ENCODE measurements around the gene FOS.

The FOS gene

GRCh38 chr14:75260025-75260763 lies 18.4 kb upstream of the FOS start:
- no peak for TF ChIP-seq ARNTL (CRISPR knock-in tag; IDR thresholded peaks at IDR 0.05; ENCODE audit: borderline replicate concordance, low read depth)
- TF ChIP-seq RARB (CRISPR knock-in tag; IDR thresholded peaks at IDR 0.05) = no peak
- TF ChIP-seq ZFP30 (CRISPR knock-in tag; IDR thresholded peaks at IDR 0.05) = no peak
- TF ChIP-seq, protein P1, sequence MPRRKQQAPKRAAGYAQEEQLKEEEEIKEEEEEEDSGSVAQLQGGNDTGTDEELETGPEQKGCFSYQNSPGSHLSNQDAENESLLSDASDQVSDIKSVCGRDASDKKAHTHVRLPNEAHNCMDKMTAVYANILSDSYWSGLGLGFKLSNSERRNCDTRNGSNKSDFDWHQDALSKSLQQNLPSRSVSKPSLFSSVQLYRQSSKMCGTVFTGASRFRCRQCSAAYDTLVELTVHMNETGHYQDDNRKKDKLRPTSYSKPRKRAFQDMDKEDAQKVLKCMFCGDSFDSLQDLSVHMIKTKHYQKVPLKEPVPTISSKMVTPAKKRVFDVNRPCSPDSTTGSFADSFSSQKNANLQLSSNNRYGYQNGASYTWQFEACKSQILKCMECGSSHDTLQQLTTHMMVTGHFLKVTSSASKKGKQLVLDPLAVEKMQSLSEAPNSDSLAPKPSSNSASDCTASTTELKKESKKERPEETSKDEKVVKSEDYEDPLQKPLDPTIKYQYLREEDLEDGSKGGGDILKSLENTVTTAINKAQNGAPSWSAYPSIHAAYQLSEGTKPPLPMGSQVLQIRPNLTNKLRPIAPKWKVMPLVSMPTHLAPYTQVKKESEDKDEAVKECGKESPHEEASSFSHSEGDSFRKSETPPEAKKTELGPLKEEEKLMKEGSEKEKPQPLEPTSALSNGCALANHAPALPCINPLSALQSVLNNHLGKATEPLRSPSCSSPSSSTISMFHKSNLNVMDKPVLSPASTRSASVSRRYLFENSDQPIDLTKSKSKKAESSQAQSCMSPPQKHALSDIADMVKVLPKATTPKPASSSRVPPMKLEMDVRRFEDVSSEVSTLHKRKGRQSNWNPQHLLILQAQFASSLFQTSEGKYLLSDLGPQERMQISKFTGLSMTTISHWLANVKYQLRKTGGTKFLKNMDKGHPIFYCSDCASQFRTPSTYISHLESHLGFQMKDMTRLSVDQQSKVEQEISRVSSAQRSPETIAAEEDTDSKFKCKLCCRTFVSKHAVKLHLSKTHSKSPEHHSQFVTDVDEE (CRISPR knock-in tag; IDR thresholded peaks at IDR 0.05) = peak; percentile 49; the same call in 1 of the 2 replicates
- TF ChIP-seq OSR1 (CRISPR knock-in tag; IDR thresholded peaks at IDR 0.05) = no peak
- TF ChIP-seq CSRNP3 (CRISPR knock-in tag; IDR thresholded peaks at IDR 0.05) = no peak
- TF ChIP-seq ZNF565 (CRISPR knock-in tag; conservative IDR thresholded peaks at IDR 0.05; ENCODE audit: low read depth) = no peak
- TF ChIP-seq PATZ1 (CRISPR knock-in tag; IDR thresholded peaks at IDR 0.05; ENCODE audit: borderline replicate concordance) = no peak
- TF ChIP-seq CREB5 (CRISPR knock-in tag; IDR thresholded peaks at IDR 0.05; ENCODE audit: low read depth) = no peak
- ATAC-seq = no peak

DNA sequence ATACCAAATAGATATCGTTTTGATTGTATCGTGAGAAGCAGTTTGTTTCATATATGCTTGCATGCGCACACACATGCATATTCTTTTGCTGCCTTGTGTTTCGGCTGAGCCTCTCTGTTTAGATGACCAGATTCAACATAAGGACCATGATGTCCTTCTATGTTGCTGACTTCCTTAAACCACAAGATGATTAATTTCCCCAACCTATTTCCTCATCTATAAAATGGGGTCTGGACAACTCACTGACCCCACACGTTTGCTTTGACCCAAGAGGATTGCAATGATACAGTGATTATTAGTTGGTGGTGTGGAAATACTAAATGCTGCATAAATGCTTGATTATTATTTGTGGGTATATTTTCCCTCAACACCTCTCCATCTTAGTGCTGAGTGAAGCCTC lies 16.8 kb upstream of the FOS start:
- TF ChIP-seq SNAI2 (CRISPR knock-in tag; IDR thresholded peaks at IDR 0.05) = no peak
- TF ChIP-seq TCF4 (CRISPR knock-in tag; IDR thresholded peaks at IDR 0.05; ENCODE audit: borderline replicate concordance) = no peak
- TF ChIP-seq, protein P2, sequence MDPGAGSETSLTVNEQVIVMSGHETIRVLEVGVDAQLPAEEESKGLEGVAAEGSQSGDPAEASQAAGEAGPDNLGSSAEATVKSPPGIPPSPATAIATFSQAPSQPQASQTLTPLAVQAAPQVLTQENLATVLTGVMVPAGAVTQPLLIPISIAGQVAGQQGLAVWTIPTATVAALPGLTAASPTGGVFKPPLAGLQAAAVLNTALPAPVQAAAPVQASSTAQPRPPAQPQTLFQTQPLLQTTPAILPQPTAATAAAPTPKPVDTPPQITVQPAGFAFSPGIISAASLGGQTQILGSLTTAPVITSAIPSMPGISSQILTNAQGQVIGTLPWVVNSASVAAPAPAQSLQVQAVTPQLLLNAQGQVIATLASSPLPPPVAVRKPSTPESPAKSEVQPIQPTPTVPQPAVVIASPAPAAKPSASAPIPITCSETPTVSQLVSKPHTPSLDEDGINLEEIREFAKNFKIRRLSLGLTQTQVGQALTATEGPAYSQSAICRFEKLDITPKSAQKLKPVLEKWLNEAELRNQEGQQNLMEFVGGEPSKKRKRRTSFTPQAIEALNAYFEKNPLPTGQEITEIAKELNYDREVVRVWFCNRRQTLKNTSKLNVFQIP (CRISPR knock-in tag; IDR thresholded peaks at IDR 0.05; ENCODE audit: borderline replicate concordance, low read depth) = no peak
- no peak for TF ChIP-seq ARNTL (CRISPR knock-in tag; IDR thresholded peaks at IDR 0.05; ENCODE audit: borderline replicate concordance, low read depth)
- no peak for TF ChIP-seq CSRNP3 (CRISPR knock-in tag; IDR thresholded peaks at IDR 0.05)
- TF ChIP-seq CREB5 (CRISPR knock-in tag; IDR thresholded peaks at IDR 0.05; ENCODE audit: low read depth) = no peak
- no peak for TF ChIP-seq PATZ1 (CRISPR knock-in tag; IDR thresholded peaks at IDR 0.05; ENCODE audit: borderline replicate concordance)
- ATAC-seq = no peak

All from SK-N-SH treated with all-trans-retinoic acid at 6 μM for 48 hours (cell line).